Measurements from ENCODE around the gene LPXN.

LPXN gene

DNA sequence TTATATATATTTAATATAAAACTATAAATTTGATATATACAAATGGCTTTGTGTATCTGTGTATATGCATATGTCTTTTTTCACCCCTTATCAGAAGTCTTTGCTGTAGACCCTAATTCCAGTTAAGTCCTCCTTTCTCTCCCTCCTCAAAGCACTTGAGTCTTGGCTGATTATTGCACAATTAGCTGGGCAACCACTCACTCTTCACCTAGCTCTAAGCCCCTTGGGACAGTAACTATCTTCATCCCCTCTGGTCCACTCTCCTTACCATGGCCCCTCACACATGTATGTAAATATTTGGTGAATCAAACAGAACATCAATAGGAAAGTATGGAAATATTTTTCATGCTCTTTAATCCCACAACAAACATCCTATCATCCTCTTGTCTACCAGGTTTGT is 66.8 kb downstream of the LPXN start:
- intact Hi-C loops (cut with DNase I; ENCODE audit: low total_unique reads) = no loop called here
- Histone ChIP-seq H3K36me3 (no peaks in the 10 kb centered on the region), H3K27me3 (no peaks in the 10 kb centered on the region), H3K4me1 (no peaks in the 10 kb centered on the region), H3K27ac (no peak overlapping the region), H3K9me3 (no peaks in the 10 kb centered on the region), H3K4me3 (no peak overlapping the region)
- no peak for TF ChIP-seq CTCF (IDR thresholded peaks at IDR 0.05)
- no peak for DNase-seq

DNA sequence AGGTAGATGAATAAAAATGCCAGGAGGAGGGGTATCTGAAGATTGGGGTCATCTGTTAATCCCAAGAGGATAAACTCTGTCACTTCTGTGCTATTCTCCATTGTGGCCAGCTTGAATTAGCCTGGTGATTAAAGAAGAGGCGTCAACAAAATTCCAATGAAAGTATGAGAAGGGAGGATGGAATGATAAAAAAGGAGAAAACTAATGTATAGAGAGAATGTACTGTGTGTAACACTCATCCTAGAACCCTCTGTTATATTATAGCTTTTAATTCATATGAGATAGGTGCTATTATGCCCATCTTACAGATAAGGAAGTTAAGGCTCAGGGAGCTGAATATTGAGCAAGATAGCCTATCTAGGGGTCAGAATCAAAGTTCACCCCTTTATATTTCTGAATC is 67.7 kb downstream of the LPXN start, which contains the start of gene OR5B21:
TSS of gene OR5B21 (minus strand) at position 101 of the 400 bp plus-strand sequence. CDS start at position 101, 0 bp downstream.
- Histone ChIP-seq H3K4me3 (no peak within 1 kb of the TSS), H3K27ac (no peak within 1 kb of the TSS), H3K4me1 (no peaks in the 10 kb centered on the region), H3K36me3 (no peaks in the 10 kb centered on the region), H3K27me3 (no peaks in the 10 kb centered on the region), H3K9me3 (no peaks in the 10 kb centered on the region)
- no peak for TF ChIP-seq CTCF (IDR thresholded peaks at IDR 0.05)
- no peak for DNase-seq
- intact Hi-C loops (cut with DNase I; ENCODE audit: low total_unique reads) = no loop called here

DNA sequence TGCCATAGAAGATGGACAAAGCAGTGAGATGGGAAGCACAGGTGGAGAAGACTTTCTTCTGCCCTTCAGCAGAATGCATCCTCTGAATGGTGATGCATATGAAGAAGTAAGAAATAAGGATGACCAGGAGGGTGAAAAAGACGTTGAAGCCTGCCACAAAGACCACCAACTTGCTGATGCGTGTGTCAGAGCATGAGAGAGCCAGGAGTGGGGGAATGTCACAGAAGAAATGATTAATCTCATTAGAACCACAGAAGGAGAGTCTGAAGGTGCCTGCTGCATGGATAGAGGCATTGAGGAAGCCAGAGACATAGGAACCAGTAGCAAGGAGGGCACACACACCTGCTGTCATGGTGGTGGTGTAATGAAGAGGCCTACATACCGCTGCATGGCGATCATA is 68.3 kb downstream of the LPXN start:
- no peaks in the 10 kb centered on the region for H3K4me1 ChIP-seq
- no peaks in the 10 kb centered on the region for H3K36me3 ChIP-seq
- no peak overlapping the region for H3K27ac ChIP-seq
- intact Hi-C loops (cut with DNase I; ENCODE audit: low total_unique reads) = no loop called here
- no peak for DNase-seq
- no peak overlapping the region for H3K4me3 ChIP-seq
- H3K9me3 ChIP-seq = no peaks in the 10 kb centered on the region
- no peak for TF ChIP-seq CTCF (IDR thresholded peaks at IDR 0.05)
- no peaks in the 10 kb centered on the region for H3K27me3 ChIP-seq

- no peaks in the 10 kb centered on the region for H3K36me3 ChIP-seq
- intact Hi-C loops (cut with DNase I; ENCODE audit: low total_unique reads) = no loop called here
- H3K27me3 ChIP-seq = no peaks in the 10 kb centered on the region
- no peak for DNase-seq
- no peak overlapping the region for H3K4me3 ChIP-seq
- H3K9me3 ChIP-seq = no peaks in the 10 kb centered on the region
- no peaks in the 10 kb centered on the region for H3K4me1 ChIP-seq
- TF ChIP-seq CTCF (IDR thresholded peaks at IDR 0.05) = no peak
- no peak overlapping the region for H3K27ac ChIP-seq
Measured at GRCh38 chr11:58506935-58507334, 68.7 kb downstream of the LPXN start.

- H3K27me3 ChIP-seq = no peaks in the 10 kb centered on the region
- no peaks in the 10 kb centered on the region for H3K9me3 ChIP-seq
- H3K27ac ChIP-seq = no peak overlapping the region
- no peaks in the 10 kb centered on the region for H3K36me3 ChIP-seq
- H3K4me1 ChIP-seq = no peaks in the 10 kb centered on the region
- no peak overlapping the region for H3K4me3 ChIP-seq
- no peak for DNase-seq
- TF ChIP-seq CTCF (IDR thresholded peaks at IDR 0.05) = no peak
- intact Hi-C loops (cut with DNase I; ENCODE audit: low total_unique reads) = no loop called here
Measured at GRCh38 chr11:58505849-58506248, 69.8 kb downstream of the LPXN start.

DNA sequence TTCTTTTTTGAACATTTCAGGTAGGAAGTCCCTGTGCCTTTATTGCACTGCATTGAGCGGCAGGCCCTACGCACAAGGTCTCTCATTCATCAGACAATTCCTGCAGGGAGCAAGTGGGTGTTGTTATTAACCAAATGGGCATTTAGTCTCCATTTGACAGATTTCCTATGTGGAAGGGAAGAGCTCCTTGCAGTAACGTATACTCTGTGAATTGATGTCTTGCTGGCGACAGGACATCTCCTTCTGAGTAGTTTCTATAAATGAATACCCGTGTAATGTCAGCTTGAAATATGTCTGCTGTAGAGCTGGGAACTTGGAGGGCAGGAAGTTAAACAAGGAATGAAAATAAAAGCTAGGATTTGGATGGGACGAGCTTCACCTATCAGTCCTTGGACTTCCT is 71.4 kb downstream of the LPXN start:
- no peak overlapping the region for H3K4me3 ChIP-seq
- intact Hi-C loops (cut with DNase I; ENCODE audit: low total_unique reads) = no loop called here
- H3K9me3 ChIP-seq = no peaks in the 10 kb centered on the region
- DNase-seq = no peak
- H3K27ac ChIP-seq = no peak overlapping the region
- H3K4me1 ChIP-seq = no peaks in the 10 kb centered on the region
- no peak for TF ChIP-seq CTCF (IDR thresholded peaks at IDR 0.05)
- H3K36me3 ChIP-seq = no peaks in the 10 kb centered on the region
- no peaks in the 10 kb centered on the region for H3K27me3 ChIP-seq
